HG03442 (cell line): ENCODE data around the gene GDI2.

ENCODE experiments used
- ATAC-seq: cut with Tn5 transposase; IDR thresholded peaks from one replicate; pipeline ENCODE4 v1.9.1; 2021; ENCODE audit warnings: mild to moderate bottlenecking, moderate library complexity; ENCODE audit not compliant: unreplicated experiment

The GDI2 gene

DNA sequence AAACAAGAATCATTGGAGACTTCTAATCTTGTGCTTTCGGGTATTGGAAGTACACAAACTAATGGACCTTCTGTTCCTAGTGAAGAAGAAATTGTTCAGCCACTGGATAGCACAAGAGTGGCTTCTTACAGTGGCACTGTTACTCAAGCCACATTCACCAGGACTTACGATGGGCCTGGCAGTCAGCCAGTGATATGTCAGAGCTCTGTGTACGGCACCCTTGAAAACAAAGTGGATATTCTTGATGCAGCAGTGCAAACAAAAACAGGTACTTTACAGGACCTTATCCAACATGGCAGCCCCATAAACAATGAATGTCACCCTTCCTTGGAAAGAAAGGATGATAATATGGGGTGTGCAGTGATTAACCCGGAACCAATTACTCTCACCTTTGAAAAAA lies 67.0 kb downstream of the GDI2 start:
- ATAC-seq, result no peak

DNA sequence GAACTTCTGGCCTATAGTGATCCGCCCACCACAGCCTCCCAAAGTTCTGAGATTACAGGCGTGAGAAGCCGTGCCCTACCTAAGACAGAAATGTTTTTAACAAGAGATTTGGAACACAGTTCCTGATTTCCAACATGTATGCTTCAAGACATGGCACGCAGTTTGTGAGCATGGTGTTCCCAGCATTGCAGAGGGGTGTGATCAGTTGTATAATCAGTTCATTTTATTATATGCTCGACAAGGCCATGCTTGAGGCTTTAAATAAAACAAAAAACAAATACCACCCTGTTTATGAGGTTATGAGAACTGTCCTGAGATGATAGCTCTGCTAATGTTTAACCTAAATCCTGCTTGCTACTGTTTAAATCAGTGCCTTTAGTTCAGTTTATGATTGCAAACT lies 68.4 kb downstream of the GDI2 start:
- no peak for ATAC-seq

DNA sequence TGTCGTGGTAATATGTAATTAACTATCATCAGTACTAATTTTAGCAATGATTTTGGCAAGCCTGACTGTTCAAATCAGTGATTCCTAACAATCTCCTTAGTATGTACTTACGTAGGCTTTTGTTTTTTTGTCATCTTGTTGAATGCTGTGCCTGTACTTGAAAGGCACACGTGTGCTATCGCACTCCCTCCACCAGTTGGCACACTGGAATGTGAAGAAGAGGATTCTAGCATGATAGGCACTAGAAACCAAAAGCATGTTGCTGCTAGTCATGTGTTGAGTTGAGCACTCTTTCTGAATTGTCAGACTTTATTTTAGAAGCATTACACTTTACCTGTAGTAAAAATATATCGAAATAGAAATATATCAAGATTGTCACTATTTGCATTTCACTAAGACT lies 69.5 kb downstream of the GDI2 start:
- ATAC-seq, result no peak

DNA sequence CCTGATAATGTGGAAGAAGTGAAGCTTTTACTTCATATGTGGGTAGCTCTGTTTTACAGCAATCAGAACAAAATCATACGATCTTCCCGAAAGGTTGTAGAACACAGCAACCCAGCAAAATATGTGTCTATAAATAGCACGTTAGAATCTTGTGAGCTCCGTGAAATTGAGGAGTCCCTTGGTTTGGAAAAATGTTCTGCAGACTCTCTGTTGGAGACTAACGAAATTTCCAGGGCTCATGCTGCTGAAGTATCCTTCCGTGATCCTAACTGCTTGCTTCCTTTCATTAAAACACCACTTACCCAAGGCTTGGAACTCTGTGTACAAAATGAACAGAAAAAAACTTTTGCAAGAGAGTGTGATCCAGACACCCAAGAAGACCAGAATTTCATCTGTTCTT lies 71.1 kb downstream of the GDI2 start:
- ATAC-seq, result no peak

DNA sequence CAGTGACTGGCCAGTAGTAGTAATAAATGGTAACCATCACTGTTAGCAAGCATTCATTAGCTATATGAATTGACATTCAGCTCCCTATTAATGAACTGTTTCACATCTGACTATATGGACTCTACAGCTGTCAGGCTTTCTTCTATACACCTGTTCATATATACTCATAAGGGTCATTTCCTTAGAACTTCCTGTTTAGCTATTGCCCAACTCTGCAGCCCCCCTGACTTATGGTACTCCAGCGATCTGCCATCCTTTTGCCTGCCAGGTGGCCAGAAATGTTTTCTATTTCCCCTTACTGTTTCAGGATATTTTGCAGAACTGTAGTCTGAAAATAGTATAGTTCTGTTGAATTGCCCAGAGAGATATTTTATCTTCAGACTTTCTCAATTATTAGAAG lies 72.0 kb downstream of the GDI2 start:
- ATAC-seq, result no peak

DNA sequence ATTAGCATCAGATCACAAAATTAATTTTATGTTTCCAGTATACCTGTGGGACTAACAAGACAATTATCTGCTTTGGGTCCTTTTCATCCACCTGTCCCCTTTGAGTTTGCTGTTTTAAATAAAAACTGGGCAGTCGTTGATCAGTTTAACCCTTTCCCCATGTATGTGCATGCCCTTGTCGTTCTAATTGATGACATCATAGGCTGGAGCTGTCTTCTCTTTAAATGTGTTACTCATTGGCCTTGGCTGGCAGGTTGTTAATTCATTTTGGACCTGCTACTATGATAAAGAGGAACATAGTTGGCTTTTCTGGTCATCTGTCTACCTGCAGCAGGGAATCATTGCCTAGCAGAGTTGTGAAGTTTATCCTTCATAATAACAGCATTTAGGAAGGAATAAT lies 74.8 kb downstream of the GDI2 start:
- ATAC-seq, result no peak

DNA sequence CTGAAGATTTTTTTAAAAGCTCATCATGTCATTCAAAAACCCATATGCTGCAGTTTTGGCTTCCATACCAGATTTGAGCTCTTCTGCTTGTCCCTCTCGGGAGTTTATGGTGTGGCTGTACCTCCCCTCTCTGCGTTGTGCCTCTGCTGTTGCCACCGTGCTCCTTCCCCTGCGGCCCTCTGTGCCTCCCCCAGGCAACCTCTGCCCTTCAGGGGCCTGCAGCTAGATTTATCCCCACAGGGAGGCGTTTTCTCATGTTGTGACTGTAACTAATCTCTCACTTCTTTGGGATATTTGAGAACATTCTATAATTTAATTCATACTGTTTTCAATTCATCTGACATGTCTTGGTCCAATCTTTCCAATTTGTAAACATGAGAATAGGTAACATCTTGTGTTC lies 75.9 kb downstream of the GDI2 start:
- ATAC-seq, result no peak

DNA sequence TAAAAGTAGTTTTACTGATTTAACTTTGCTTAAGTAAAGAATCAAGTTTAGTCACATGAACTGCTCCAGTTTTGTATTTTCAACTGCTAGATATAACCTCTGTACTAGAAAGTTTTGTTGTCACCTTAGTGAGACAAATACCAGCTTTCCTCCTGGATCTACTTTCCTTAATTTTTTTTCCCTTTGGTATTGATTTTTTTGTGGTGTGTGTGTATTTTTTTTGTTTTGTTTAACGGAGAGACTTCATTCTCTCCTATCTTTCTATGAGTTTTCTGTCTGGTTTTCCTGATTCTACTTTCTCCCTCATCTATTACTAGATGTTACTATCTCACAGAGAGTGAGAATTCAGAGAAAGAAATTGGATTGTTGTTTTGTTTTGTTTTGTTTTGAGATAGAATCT lies 76.6 kb downstream of the GDI2 start:
- no peak for ATAC-seq

DNA sequence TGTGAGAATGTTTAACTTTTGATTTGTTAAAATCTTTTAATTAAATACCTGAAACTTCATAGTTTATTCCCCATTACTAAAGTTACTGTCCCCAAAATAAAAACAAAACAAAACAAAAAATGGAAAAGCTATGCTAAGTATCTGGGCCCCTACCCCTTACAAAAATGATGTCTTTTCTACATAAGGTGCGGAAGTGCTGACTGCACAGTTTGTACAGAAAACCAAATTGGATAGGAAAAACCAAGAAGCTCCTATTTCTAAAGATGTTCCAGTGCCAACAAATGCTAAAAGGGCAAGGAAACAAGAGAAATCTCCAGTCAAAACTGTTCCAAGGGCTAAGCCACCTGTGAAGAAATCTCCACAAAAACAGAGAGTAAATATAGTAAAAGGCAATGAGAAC lies 78.1 kb downstream of the GDI2 start:
- no peak for ATAC-seq

DNA sequence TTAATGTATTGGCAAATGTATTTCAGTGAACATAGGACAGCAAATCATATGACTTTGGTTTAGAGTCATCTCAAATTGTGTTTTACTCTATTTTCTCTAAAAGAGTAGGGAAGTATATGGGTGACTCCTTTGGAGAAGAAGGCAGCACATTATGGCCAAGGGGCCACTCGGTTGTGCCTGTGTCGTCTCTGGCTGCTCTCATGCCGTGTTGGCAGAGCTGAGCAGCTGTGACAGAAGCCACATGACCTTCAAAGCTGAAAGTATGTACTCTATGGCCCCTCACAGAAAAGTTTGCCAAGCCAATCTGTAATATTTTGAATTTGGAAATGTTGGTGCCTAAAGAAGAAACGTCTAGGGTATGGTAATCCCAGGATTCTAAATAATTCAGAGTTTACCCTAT lies 81.1 kb downstream of the GDI2 start:
- no peak for ATAC-seq

DNA sequence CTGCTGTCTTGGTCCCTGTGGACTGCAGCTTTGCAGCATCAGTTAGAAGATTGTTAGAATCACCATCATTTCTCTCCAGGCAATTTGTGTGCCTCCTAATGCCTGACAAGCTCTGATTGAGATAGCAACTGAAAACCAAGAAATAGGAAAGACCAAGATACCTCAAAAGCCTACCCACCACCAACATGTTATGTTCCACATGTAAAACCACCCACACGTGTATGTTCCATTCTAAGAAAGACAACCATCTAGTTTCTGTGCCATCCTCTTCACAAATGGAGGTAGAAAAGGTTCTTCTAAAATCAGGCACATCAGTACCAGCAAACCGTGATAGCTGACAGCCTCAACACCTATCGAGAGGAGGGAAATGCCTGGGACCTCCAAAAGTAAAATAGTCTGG lies 81.7 kb downstream of the GDI2 start:
- no peak for ATAC-seq

DNA sequence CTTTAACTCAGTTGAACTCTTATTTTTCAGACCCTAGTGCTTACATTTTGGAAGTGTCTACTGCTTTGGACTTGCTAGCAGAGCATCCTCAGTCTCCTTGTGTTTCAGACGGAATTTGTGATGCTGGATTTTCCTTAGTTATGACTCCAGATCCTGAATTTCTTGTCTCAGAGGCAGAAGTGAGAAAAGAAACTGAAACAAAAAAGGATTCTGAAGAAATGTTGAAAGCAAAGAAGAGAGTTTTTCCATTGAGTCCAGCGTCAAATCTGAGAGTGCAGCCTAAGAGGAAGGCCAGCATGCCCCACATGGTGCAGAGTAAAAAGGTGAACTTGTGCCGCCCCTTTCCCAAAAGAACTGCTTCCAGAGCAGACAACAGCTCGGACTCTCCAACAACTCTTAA lies 82.5 kb downstream of the GDI2 start:
- ATAC-seq, result no peak

DNA sequence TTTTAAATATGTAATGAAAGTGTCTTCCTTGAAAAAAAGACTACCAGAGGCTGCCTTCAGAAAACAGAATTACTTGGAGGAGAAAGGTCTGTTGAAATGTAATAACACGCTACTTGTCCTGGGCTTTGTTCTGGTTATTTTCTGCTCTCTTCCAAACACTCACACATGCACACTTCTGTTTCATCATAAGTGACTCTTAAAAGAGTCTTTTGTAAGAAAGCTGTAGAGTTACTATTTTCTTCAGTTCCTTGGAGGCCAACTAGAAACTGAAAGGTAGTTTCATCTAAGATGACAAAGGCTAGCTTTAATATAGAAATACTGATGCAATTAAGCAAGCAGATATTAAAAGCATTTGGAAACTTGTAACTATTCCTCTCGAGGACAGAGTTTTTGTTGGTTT lies 89.5 kb downstream of the GDI2 start:
- ATAC-seq, result no peak

DNA sequence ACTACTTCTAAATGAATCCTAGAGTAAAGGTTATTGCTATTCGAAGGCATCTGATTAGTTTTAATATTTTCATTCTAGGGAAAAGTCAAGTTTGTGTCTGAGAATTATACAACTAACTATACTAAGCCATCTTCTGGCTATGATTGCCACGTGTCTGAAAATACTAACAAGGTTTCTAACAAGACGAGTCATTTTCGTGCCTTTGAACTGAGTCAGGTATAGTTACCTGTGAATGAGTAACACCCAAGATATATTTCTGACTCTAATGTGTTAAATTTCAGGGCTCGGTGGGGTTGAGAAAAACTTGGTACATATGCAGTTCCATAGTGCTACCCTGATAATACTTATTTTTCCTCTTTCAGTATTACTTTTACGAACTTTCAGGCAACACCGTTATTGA lies 93.1 kb downstream of the GDI2 start:
- ATAC-seq, result no peak

DNA sequence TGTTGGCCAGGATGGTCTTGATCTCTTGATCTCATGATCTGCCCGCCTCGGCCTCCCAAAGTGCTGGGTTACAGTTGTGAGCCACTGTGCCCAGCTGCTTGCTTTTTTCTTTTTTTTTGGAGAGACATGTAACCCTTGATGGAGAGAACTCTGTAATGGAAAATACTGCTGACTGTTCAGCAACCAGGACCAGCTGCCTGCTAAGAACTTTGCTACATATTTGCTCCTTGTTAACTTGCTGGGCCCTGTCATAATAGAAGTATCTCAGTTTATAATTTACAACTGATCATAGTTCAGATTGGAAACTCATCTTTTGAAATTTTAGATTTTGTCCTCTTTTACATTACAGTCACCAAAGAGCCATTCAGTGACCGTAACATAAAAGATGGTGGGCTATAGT lies 93.7 kb downstream of the GDI2 start:
- no peak for ATAC-seq
